Muscle of leg (tissue), 11 donors: ENCODE measurements around the gene AQP6. TPM values are rescaled to one million over a fixed set of nuclear protein-coding genes. Genes with fewer than 3 reads are reported as not detected.
"Not testable (repeated sequence)": the region's sequence is repeated elsewhere in the genome, so short reads cannot be mapped to it uniquely, and the experiment has no call there.

Experiments
- DNase-seq: peaks from one replicate; pipeline ENCODE4 v3.0.0; 2013
- H3K27ac ChIP-seq: one replicate; pipeline ENCODE4 v1.5.1; 2013; ENCODE audit warnings: mild to moderate bottlenecking, low read length, control low read depth
- H3K27me3 ChIP-seq: one replicate; pipeline ENCODE4 v1.6.1; 2013; ENCODE audit warnings: low read length; ENCODE audit not compliant: control insufficient read depth, insufficient read depth
- H3K36me3 ChIP-seq: one replicate; pipeline ENCODE4 v1.6.1; 2013; ENCODE audit warnings: low read length; ENCODE audit not compliant: control insufficient read depth, insufficient read depth
- H3K4me1 ChIP-seq: one replicate; pipeline ENCODE4 v1.6.1; 2013; ENCODE audit warnings: low read length; ENCODE audit not compliant: control insufficient read depth, insufficient read depth
- H3K4me3 ChIP-seq: one replicate; pipeline ENCODE4 v1.5.1; 2013; ENCODE audit warnings: low read length, control low read depth
- H3K9me3 ChIP-seq: replicated peaks from 2 replicates; pipeline ENCODE4 v1.6.1; 2013; ENCODE audit warnings: low read depth, low read length; ENCODE audit not compliant: control insufficient read depth
- WGBS: methylation state at CpG from one replicate; pipeline ENCODE4 v1.1.5; 2013; ENCODE audit warnings: missing lambda C conversion rate; ENCODE audit not compliant: insufficient coverage; 5-methylcytosine and 5-hydroxymethylcytosine counted together
- polyA plus RNA-seq, 8 donors: library from polyadenylated mRNA; unstranded; fragments of 120-200 nt; gene quantifications; one replicate each; pipeline versions ENCODE4 v1.2.1 to v1.2.3, GENCODE V29; 2013; ENCODE audit warnings: inconsistent platforms in 1 of 8, low replicate concordance in 1 of 8; ENCODE audit not compliant: insufficient read length in 8 of 8, insufficient read depth in 1 of 8
- total RNA-seq: library from RNA; stranded (reverse); fragments of 120-200 nt; gene quantifications from one replicate; pipeline ENCODE4 v1.2.4, GENCODE V29; 2013

Gene AQP6
- total and polyA plus RNA-seq, 9 donors = 0.09 to 0.31 (median 0.14) TPM

DNA sequence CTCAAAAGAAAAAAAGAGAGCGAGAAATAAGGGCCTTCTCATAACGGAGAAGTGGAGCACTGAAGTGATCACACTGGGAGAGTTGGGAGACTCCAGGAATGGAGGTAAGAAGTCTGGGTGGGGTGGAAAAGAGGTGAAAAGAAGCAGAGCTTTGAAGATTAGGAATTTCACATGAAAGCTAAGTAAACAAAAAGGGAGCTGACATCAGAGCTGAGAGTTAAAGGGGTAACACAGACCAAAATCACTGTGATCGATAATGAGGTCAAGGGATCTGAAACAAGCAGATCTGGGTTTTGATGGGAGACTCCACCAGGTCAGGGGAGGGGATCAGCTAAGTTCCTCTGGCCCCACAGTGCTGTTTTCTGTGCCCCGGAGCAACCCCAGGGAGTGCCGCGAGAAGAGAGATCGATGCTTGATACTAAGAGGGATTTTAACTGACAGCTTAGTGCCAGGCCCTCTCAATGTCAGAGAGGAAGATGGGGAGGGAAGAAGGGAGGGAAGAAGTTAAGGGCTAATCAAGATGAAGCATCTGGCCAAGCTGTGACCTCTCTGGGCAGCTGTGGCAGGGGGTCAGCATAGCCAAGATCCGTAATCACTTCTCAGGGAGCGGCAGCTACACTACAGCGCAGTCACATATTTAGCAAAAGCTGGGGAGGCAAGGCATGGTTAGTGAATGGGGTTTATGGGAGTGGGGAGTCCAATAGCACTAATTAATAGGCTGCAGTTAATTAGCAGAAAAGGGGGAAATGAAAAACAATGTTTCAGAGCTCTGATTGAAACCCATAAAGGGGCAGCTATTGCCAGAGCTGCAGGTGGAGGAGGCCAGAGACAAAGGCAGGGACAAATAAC, 8.0 kb downstream of the AQP6 start:
- Histone ChIP-seq H3K36me3 (peaks cover 5% of the 10 kb centered on the region), H3K27me3 (peaks cover 3% of the 10 kb centered on the region), H3K9me3 (no peaks in the 10 kb centered on the region), H3K4me3 (no peak overlapping the region), H3K27ac (no peak overlapping the region), H3K4me1 (peaks cover 26% of the 10 kb centered on the region)
- 84% methylated on average over 10 of the region's 10 CpGs for WGBS
- DNase-seq = no peak

DNA sequence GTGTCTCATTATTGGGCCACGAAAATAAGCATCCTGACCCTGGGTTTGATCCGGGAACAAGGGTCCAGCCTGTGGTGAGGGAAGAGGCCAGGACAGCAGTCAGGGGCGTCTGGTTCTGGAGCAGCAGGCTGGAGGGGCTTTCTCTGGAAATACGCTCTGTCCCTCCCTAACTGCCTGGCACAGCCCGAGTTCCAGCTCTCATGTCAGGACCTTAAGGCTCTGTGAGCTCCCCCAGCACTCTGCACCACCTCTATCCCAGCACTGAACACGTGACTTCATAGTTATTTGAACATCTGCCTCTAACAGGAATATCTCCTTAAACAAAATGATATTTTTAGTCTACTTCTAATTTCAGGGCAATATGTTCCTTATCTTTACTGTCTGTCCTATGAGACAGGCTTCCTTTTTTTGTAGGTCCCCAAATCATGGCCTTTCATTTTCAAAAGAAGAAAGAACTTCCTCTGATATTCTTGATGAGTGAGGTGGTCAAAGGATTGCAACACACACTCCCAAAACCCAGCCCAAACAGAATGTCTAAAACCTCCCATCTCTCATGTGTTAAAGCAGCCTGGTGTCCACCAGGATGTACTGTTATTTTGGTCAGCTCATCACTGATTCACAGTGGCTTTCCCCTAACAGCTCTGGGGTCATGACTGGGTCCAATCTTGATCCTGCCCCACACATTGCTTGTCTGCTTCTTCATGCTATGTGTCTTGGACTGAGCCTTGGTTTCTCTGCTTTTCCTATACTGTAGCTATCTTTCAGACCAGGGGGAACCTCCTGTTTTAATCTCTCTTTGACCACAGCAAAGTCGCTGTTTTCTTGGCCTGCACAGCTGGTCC, 9.7 kb downstream of the AQP6 start:
- Histone ChIP-seq H3K9me3 (no peaks in the 10 kb centered on the region), H3K27me3 (no peaks in the 10 kb centered on the region), H3K36me3 (peaks cover 6% of the 10 kb centered on the region), H3K4me3 (no peak overlapping the region), H3K27ac (no peak overlapping the region), H3K4me1 (peaks cover 26% of the 10 kb centered on the region)
- no peak for DNase-seq
- WGBS = 68% methylated on average over 4 of the region's 7 CpGs

DNA sequence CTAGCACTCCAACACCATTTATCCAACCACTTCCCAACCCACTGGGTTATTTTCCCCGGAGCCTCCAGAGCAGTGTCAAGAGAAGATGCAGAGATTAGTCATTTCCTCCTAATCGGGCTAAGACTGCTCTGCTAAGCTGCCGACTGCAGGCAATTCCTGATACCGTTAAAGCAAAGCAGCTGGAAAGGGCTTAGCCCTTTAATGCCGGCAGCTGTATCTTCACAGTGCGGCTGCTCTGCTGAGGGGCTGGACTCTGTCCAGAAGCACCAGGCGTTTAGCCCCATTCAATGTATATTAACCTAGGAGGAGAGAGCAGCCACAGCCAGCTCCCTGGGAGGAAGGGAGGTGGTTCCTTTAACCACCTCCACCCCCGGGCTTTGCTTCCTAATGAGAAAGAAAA, 11.1 kb downstream of the AQP6 start:
- Histone ChIP-seq H3K27me3 (no peaks in the 10 kb centered on the region), H3K4me3 (no peak overlapping the region), H3K9me3 (no peaks in the 10 kb centered on the region), H3K36me3 (peaks cover 16% of the 10 kb centered on the region), H3K4me1 (peaks cover 24% of the 10 kb centered on the region), H3K27ac (peak overlapping the region; percentile 65)
- DNase-seq = peak; percentile 91
- whole genome bisulfite sequencing = 0% methylated on average over 4 of the region's 8 CpGs

DNA sequence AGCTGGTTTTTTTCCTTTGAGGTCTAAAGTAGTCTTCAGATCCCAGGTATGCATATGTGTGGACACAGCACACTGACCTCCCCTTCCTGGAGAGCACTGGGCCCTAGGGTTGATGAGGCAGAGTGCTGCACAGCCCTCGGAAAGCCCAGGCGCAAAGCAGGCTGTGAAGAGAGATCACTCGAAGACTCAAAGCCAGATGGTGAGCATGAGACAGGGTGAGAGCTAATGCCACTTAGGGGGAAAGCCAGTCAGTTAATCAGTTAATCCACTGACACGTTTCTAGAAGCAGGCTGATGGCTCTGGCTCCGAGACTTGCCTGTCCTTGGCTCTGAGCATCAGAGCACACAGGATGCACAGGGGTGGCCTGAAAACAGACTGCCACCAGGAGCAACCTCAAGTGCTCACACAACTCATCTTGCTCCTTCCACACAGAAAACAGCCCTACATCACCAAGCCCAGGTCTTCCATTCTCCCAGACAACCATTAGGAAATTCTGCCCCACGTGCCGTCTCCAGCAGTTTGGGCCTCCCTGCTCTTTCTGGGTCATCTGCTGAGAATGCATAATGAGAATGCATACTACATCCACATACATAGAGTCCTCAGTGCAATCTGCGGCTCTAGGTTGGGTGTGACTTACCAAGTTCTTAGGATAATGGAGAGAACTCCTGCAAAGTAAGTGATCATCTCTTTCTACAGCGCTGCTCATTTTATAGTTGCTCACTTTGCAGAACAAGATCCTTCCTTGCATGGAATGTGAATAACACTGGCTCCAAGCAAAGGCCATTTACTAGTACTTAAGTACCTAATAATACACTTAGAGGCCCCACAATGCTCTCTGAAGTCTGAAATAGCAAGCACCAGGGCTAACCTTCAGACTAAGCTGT, 12.0 kb downstream of the AQP6 start:
- Histone ChIP-seq H3K9me3 (no peaks in the 10 kb centered on the region), H3K4me3 (no peak overlapping the region), H3K27me3 (no peaks in the 10 kb centered on the region), H3K36me3 (peaks cover 19% of the 10 kb centered on the region), H3K27ac (peak overlapping the region; percentile 2), H3K4me1 (peaks cover 20% of the 10 kb centered on the region)
- 64% methylated on average over 6 of the region's 9 CpGs for WGBS
- DNase-seq = peak; percentile 16

DNA sequence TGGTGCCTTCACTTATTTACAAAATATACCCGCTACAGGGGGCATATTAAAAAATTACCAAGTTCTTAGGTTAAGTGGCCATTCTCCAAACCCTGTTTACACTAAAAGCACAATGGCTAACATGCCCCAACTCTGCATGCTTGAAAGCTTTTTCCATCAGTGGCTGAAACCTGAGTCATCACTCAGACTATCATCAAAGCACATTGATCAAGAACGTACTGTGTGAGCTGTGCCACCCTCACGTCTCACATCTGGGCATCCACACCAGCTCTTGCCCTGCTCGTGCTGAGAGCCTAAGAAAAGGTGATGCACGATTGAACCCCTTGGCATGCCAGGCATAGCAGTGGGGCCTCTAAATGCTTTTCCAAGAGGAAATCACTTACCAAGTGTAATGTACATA, 13.2 kb downstream of the AQP6 start:
- DNase-seq = no peak
- whole genome bisulfite sequencing = 79% methylated on average over 4 of the region's 5 CpGs
- H3K36me3 ChIP-seq = peaks cover 23% of the 10 kb centered on the region
- no peaks in the 10 kb centered on the region for H3K27me3 ChIP-seq
- H3K27ac ChIP-seq = no peak overlapping the region
- no peaks in the 10 kb centered on the region for H3K9me3 ChIP-seq
- no peak overlapping the region for H3K4me3 ChIP-seq
- H3K4me1 ChIP-seq = peaks cover 20% of the 10 kb centered on the region

DNA sequence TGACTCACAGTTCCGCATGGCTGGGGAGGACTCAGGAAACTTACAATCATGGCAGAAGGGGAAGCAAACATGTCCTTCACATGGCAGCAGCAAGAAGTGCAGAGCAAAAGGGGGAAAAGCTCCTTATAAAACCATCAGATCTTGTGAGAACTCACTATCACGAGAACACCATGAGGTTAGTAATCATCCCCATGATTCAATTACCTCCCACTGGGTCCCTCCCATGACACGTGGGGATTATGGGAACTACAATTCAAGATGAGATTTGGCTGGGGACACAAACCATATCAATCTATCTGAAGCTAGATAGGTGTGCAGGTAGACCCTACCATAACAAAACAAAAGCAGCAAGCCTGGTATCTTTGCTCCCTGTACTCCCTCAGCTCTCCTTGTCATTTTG, 13.7 kb downstream of the AQP6 start:
- DNase-seq = not testable (repeated sequence)
- peaks cover 20% of the 10 kb centered on the region for H3K4me1 ChIP-seq

DNA sequence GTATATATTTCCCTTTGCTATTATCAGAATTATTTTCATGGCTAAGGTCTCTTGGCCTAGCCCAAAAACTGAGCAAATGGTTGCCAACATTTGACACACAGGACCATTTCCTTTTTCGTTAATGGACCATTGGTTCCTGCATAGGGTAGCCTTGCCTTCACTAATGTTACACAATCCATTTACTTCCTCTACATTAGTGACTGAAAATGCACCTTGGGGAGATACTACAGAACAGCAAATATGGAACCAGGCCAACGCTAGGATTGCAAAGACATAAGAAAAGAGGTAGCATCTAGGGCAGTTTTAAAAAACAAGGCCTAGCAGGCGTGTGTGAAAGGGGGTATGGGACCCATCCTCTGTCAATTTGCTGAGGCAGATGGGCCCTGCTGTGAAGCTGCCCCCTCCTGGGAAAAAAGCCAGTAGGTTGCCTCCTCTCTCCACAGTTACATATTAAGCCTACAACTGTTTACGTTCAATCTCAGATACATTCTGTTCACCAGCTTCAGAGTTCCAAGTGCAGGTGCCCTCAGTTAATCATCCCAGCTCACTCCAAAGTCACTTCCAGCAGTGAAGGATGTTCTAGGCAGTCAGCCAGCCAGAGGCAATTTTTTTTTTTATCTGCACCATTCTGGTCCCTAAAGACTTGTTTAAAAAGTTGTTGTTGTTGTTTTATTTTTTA, 15.0 kb downstream of the AQP6 start:
- peaks cover 35% of the 10 kb centered on the region for H3K36me3 ChIP-seq
- H3K27ac ChIP-seq = no peak overlapping the region
- WGBS = 34% methylated on average over 3 of the region's 4 CpGs
- peak; percentile 51 for DNase-seq
- H3K27me3 ChIP-seq = no peaks in the 10 kb centered on the region
- H3K9me3 ChIP-seq = no peaks in the 10 kb centered on the region
- no peak overlapping the region for H3K4me3 ChIP-seq
- H3K4me1 ChIP-seq = peaks cover 20% of the 10 kb centered on the region

More for the DNA sequence above, 13.7 kb downstream of the AQP6 start:
- H3K4me3 ChIP-seq, H3K9me3 ChIP-seq, H3K27me3 ChIP-seq, H3K27ac ChIP-seq: not testable (repeated sequence)
- H3K36me3 ChIP-seq = peaks cover 24% of the 10 kb centered on the region
- no CpG with 5 or more reads among the region's 3 CpGs for WGBS

DNA sequence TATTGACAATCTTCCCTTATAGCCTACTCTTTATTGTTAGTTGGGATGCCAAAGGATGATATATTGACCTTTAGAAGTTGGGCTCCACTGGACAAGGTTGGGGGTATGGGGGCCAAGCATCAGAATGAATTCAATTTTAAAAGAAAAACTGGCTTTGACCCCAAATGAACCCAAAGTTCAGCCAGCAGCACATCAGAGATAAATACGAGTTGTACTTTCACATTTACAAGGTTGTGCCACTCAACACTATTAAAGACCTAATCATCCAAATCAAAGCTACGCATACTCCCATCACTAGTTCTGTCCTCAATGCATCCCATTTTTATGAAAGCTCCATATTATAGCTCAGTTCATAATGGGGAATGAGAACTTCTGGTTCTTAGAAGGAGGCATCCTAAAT, 16.7 kb downstream of the AQP6 start:
- H3K9me3 ChIP-seq, H3K27me3 ChIP-seq, H3K4me1 ChIP-seq, H3K4me3 ChIP-seq, DNase-seq, H3K27ac ChIP-seq: not testable (repeated sequence)
- peaks cover 49% of the 10 kb centered on the region for H3K36me3 ChIP-seq
- no CpG with 5 or more reads among the region's 2 CpGs for WGBS

DNA sequence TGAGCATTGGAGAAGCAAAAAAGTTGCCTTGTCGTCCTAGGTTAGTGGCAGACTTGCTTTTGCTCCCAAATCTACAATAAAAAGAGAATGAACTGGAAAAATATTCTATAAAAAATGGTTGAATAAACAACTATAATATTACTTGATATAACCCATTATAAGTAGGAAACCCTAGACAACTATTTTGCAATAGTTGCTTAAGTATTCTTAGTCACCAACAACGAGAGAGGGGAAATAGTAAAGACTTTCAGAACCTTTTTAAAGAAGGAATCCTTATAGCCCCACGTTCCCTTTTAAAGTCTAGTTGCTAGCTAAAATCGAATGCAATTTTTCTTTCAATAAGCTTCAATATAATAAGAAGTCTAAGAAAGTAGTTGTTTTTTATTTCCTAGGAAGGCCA, 17.5 kb downstream of the AQP6 start:
- peaks cover 49% of the 10 kb centered on the region for H3K36me3 ChIP-seq
- no CpG with 5 or more reads among the region's 4 CpGs for WGBS

More for the DNA sequence above, 17.5 kb downstream of the AQP6 start:
- no peak for DNase-seq
- Histone ChIP-seq H3K4me3 (no peak overlapping the region), H3K27me3 (no peaks in the 10 kb centered on the region), H3K4me1 (peaks cover 3% of the 10 kb centered on the region), H3K9me3 (no peaks in the 10 kb centered on the region), H3K27ac (no peak overlapping the region)
